ENCODE measurements around the gene CENPP.

The CENPP gene

GRCh38 chr9:92291577-92291976 lies 34.2 kb upstream of the CENPP start:
- H3K4me1 ChIP-seq (ENCODE audit: low read length): peaks cover 10% of the 10 kb centered on the region; the same call in 1 of the 2 replicates
- TF ChIP-seq, protein P1, sequence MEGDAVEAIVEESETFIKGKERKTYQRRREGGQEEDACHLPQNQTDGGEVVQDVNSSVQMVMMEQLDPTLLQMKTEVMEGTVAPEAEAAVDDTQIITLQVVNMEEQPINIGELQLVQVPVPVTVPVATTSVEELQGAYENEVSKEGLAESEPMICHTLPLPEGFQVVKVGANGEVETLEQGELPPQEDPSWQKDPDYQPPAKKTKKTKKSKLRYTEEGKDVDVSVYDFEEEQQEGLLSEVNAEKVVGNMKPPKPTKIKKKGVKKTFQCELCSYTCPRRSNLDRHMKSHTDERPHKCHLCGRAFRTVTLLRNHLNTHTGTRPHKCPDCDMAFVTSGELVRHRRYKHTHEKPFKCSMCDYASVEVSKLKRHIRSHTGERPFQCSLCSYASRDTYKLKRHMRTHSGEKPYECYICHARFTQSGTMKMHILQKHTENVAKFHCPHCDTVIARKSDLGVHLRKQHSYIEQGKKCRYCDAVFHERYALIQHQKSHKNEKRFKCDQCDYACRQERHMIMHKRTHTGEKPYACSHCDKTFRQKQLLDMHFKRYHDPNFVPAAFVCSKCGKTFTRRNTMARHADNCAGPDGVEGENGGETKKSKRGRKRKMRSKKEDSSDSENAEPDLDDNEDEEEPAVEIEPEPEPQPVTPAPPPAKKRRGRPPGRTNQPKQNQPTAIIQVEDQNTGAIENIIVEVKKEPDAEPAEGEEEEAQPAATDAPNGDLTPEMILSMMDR (IDR thresholded peaks at IDR 0.05; ENCODE audit: low read length): no peak
- TF ChIP-seq EZH2phosphoT487 (IDR thresholded peaks at IDR 0.05; ENCODE audit: low read length) (no peak), EZH2 (optimal IDR thresholded peaks at IDR 0.05; ENCODE audit: low read depth, low read length) (no peak)
- no peaks in the 10 kb centered on the region for H3K9me3 ChIP-seq (replicated peaks; ENCODE audit: insufficient read depth, low read length)
- no peak overlapping the region for H2AFZ ChIP-seq (ENCODE audit: low read length)
- DNase-seq: no peak
- no peak overlapping the region for H3K9ac ChIP-seq (ENCODE audit: low read length)
- peak overlapping the region; percentile 80; the same call in 1 of the 2 replicates for H3K4me2 ChIP-seq (ENCODE audit: low read depth, low read length)
- H3K4me3 ChIP-seq (ENCODE audit: low read length): no peak overlapping the region
- peaks cover 9% of the 10 kb centered on the region for H3K36me3 ChIP-seq (replicated peaks; ENCODE audit: insufficient read depth, low read length)
- H3K79me2 ChIP-seq (ENCODE audit: low read length): peaks cover 91% of the 10 kb centered on the region
- H3K27me3 ChIP-seq (replicated peaks; ENCODE audit: insufficient read depth, low read length): no peaks in the 10 kb centered on the region
- H3K27ac ChIP-seq (ENCODE audit: low read length): no peak overlapping the region
- peaks cover 10% of the 10 kb centered on the region; the same call in 1 of the 2 replicates for H4K20me1 ChIP-seq (ENCODE audit: insufficient read depth, low read length)
- peaks cover 12% of the 10 kb centered on the region for H3F3A ChIP-seq (ENCODE audit: insufficient read depth, low read length)
- H3K9me2 ChIP-seq (replicated peaks; ENCODE audit: insufficient read depth, low read length): no peaks in the 10 kb centered on the region

DNA sequence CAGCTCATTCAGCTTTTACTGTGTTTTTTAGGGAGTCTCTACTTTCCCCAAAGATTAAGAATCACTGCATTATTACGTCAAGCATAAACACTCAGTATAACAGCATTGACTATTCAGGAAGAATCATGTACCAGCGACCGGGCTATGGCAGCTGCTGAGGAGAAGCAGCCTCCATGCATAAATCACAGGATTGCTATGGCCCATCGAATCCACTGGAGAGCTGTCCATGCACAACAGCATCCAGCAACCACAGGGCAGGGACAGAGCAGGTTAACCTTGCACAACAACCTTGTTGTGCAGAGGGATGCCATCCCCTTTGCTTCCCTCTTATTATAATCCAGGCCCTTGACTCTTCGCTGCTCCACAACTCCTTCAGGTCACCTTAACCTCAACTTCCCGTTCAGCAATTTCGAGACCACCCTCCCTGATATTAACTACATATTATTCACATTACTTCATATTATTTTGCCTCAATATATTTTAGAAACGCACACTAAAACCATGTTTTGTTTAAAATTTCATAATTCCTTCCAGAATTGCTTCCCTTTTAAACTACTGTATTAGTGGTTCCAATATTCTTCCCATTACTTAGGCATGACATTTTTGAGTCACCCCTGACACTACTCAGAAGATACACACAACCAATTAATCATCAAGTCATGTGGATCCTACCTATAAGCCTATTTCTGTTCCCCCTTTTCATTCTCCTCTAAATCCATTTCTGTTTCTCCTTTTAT lies 33.2 kb upstream of the CENPP start:
- H3K36me3 ChIP-seq (replicated peaks; ENCODE audit: insufficient read depth, low read length): peaks cover 10% of the 10 kb centered on the region; the same call in 1 of the 2 replicates
- peak overlapping the region; percentile 91 for H3K9ac ChIP-seq (ENCODE audit: low read length)
- peak overlapping the region; percentile 94 for H3K4me3 ChIP-seq (ENCODE audit: low read length)
- no peaks in the 10 kb centered on the region for H3K9me3 ChIP-seq (replicated peaks; ENCODE audit: insufficient read depth, low read length)
- peaks cover 17% of the 10 kb centered on the region for H3K4me1 ChIP-seq (ENCODE audit: low read length)
- DNase-seq: no peak
- TF ChIP-seq EZH2phosphoT487 (IDR thresholded peaks at IDR 0.05; ENCODE audit: low read length) (no peak), EZH2 (optimal IDR thresholded peaks at IDR 0.05; ENCODE audit: low read depth, low read length) (no peak)
- TF ChIP-seq, protein P1 (IDR thresholded peaks at IDR 0.05; ENCODE audit: low read length): no peak
- peak overlapping the region; percentile 80; the same call in 1 of the 2 replicates for H2AFZ ChIP-seq (ENCODE audit: low read length)
- H4K20me1 ChIP-seq (ENCODE audit: insufficient read depth, low read length): 0 out of 2 replicates have a peak, but pooled peaks cover 4% of the 10 kb centered on the region
- H3K4me2 ChIP-seq (ENCODE audit: low read depth, low read length): peak overlapping the region; percentile 80
- H3F3A ChIP-seq (ENCODE audit: insufficient read depth, low read length): peaks cover 19% of the 10 kb centered on the region
- no peaks in the 10 kb centered on the region for H3K27me3 ChIP-seq (replicated peaks; ENCODE audit: insufficient read depth, low read length)
- H3K27ac ChIP-seq (ENCODE audit: low read length): peak overlapping the region; percentile 79; the same call in 1 of the 2 replicates
- H3K79me2 ChIP-seq (ENCODE audit: low read length): peaks cover 88% of the 10 kb centered on the region
- no peaks in the 10 kb centered on the region for H3K9me2 ChIP-seq (replicated peaks; ENCODE audit: insufficient read depth, low read length)

DNA sequence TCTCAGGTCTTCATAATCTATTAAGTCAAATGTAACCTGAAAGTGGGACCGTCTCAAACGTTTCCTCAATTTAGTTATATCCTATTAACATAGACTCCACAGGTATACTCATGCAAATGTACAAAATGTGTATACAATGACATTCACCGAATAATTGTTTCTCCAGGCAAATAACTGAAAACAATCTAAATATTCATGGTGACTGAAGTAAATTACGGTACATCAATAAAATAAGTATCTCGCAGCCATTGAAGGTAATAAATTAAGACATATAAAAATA lies 32.7 kb upstream of the CENPP start:
- H3K27ac ChIP-seq (ENCODE audit: low read length): peak overlapping the region; percentile 79; the same call in 1 of the 2 replicates
- H3K9ac ChIP-seq (ENCODE audit: low read length): peak overlapping the region; percentile 91
- no peaks in the 10 kb centered on the region for H3K27me3 ChIP-seq (replicated peaks; ENCODE audit: insufficient read depth, low read length)
- peak overlapping the region; percentile 80 for H3K4me2 ChIP-seq (ENCODE audit: low read depth, low read length)
- 0 out of 2 replicates have a peak, but pooled peaks cover 4% of the 10 kb centered on the region for H4K20me1 ChIP-seq (ENCODE audit: insufficient read depth, low read length)
- H3K4me3 ChIP-seq (ENCODE audit: low read length): peak overlapping the region; percentile 94
- no peaks in the 10 kb centered on the region for H3K9me2 ChIP-seq (replicated peaks; ENCODE audit: insufficient read depth, low read length)
- peaks cover 83% of the 10 kb centered on the region for H3K79me2 ChIP-seq (ENCODE audit: low read length)
- H3F3A ChIP-seq (ENCODE audit: insufficient read depth, low read length): peaks cover 24% of the 10 kb centered on the region
- H3K36me3 ChIP-seq (replicated peaks; ENCODE audit: insufficient read depth, low read length): peaks cover 6% of the 10 kb centered on the region; the same call in 1 of the 2 replicates
- TF ChIP-seq, protein P1 (IDR thresholded peaks at IDR 0.05; ENCODE audit: low read length): no peak
- TF ChIP-seq EZH2 (optimal IDR thresholded peaks at IDR 0.05; ENCODE audit: low read depth, low read length) (no peak), EZH2phosphoT487 (IDR thresholded peaks at IDR 0.05; ENCODE audit: low read length) (no peak)
- no peak for DNase-seq
- H2AFZ ChIP-seq (ENCODE audit: low read length): peak overlapping the region; percentile 80
- no peaks in the 10 kb centered on the region for H3K9me3 ChIP-seq (replicated peaks; ENCODE audit: insufficient read depth, low read length)
- H3K4me1 ChIP-seq (ENCODE audit: low read length): peaks cover 19% of the 10 kb centered on the region

Measured in MM.1S (cell line).